ENCODE results near the gene PHC2. TPM values are rescaled to one million over a fixed set of nuclear protein-coding genes. Genes with fewer than 3 reads are reported as not detected.

Gene PHC2
- total RNA-seq, 2 experiments from 2014 or later: 21.4 to 22.5 TPM

DNA sequence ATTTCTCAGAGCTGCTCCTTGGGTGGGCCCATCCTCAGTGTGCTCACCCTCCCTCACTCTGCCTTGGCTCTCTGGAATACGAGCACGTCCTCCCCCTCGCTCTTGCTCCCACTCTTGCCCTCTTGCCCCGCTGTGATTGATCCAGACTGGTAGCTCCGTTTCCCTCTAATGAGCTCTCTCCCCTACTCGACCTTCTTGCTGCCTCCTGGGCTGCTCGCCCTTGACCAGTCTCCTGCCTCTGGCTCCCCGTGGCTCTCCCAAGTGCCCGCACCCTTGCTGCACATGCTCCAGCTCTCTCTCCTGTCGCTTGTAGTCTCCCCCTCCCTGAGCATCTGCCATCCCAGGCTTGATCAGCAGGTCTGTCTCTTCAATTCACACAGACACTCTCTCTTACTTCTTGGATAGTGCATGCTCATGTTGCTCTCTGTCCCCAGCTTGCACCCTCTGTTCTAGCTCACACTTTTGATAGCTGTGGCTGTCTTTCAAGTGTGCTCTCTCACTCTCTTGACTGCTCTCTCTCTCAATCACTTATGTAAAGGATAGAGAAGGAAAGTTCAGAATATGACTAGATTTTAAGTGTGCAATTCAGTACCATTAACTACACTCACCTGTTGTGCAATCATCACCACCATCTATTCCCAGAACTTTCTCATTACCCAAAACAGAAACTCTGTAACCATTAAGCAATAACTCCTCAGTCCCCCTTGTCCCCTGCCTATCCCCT lies 51.1 kb downstream of the PHC2 start:
- no peak for DNase-seq
- intact Hi-C loops (cut with micrococcal nuclease): no loop called here
- Mint-ChIP-seq H3K4me1 (ENCODE audit: low read depth) (peaks cover 12% of the 10 kb centered on the region), H3K4me3 (no peak overlapping the region), H3K36me3 (no peaks in the 10 kb centered on the region), H3K9me3 (no peaks in the 10 kb centered on the region), H3K27ac (no peak overlapping the region), H3K27me3 (peaks cover 13% of the 10 kb centered on the region)
- ChIA-PET POLR2A (no interaction called here), CTCF (interaction anchor here (1.1 to 2.4 kb wide), 2 partner anchors 84 to 91 kb away, joined by 3 to 7 read pairs; no protein-coding TSS in a partner anchor)

DNA sequence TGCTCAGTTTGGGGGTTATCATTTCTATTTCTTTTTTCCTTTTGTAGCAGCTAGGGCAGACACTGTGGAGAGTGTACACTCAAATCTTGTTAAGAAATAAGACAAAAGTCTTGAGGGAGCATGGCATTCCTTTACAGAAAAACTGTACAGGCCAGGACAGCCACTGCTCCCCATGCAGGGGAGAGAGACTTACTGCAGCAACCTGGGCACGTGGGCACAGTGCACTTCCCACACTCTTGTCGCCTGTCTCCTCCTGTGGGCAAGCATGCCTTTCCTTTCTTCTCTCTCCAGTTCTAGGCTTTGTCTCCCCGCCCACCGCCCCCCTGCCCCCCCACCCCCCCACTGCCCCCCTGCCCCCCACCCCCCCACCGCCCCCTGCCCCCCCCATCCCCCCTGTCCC lies 51.9 kb downstream of the PHC2 start:
- ChIA-PET POLR2A (no interaction called here), CTCF (interaction anchor here (2.4 kb wide), 1 partner anchor 83 kb away, joined by 7 read pairs; no protein-coding TSS in a partner anchor)
- no peak overlapping the region for H3K27ac Mint-ChIP-seq
- no peaks in the 10 kb centered on the region for H3K9me3 Mint-ChIP-seq
- H3K4me1 Mint-ChIP-seq (ENCODE audit: low read depth): peaks cover 12% of the 10 kb centered on the region
- intact Hi-C loops (cut with micrococcal nuclease): no loop called here
- peaks cover 10% of the 10 kb centered on the region for H3K27me3 Mint-ChIP-seq
- no peak for DNase-seq
- no peak overlapping the region for H3K4me3 Mint-ChIP-seq
- no peaks in the 10 kb centered on the region for H3K36me3 Mint-ChIP-seq

DNA sequence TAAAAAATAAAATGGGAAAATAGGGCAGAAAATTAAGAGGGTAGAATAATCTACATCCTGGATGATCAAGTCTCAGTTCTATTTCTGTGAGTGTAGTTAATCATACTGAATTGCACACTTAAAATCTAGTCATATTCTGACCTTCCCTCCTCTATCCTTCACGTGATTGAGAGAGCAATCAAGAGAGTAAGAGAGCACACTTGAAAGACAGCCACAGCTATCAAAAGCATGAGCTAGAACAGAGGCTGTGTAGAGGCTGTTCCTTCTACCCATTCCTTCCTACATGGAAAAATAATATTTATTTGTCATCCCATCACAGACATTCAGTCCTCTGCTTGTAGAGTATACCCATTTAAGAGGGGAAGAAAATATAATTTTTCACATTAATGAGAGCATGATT lies 52.4 kb downstream of the PHC2 start:
- no peak for DNase-seq
- POLR2A ChIA-PET: no interaction called here
- H3K4me1 Mint-ChIP-seq (ENCODE audit: low read depth): peaks cover 12% of the 10 kb centered on the region
- H3K9me3 Mint-ChIP-seq: no peaks in the 10 kb centered on the region
- H3K36me3 Mint-ChIP-seq: no peaks in the 10 kb centered on the region
- H3K27ac Mint-ChIP-seq: no peak overlapping the region
- CTCF ChIA-PET: interaction anchor here (2.4 kb wide), 1 partner anchor 83 kb away, joined by 7 read pairs; no protein-coding TSS in a partner anchor
- H3K4me3 Mint-ChIP-seq: no peak overlapping the region
- peaks cover 10% of the 10 kb centered on the region for H3K27me3 Mint-ChIP-seq
- intact Hi-C loops (cut with micrococcal nuclease): no loop called here

DNA sequence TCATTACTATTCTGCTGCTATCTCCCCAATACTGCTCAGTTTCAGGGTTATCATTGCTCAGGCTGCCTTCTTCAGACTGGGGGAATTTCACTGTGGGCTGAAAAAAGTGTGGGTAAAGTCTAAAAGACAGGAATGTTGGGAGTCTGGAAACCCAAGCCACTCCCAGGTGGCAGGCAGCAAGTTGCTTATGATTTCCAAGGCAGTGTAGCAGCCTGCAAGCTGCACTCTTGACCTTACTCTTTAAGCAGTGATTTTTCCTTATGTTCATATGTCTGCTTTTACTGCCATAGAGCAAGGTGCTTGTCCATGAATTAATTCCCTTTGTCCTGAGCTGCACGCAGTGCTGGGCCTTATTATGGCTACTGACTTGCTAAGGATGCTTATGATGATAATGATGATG lies 53.1 kb downstream of the PHC2 start:
- H3K9me3 Mint-ChIP-seq: no peaks in the 10 kb centered on the region
- intact Hi-C loops (cut with micrococcal nuclease): no loop called here
- CTCF ChIA-PET: no interaction called here
- peaks cover 12% of the 10 kb centered on the region for H3K4me1 Mint-ChIP-seq (ENCODE audit: low read depth)
- peaks cover 10% of the 10 kb centered on the region for H3K27me3 Mint-ChIP-seq
- no peak overlapping the region for H3K27ac Mint-ChIP-seq
- DNase-seq: no peak
- no peaks in the 10 kb centered on the region for H3K36me3 Mint-ChIP-seq
- no peak overlapping the region for H3K4me3 Mint-ChIP-seq
- POLR2A ChIA-PET: no interaction called here

DNA sequence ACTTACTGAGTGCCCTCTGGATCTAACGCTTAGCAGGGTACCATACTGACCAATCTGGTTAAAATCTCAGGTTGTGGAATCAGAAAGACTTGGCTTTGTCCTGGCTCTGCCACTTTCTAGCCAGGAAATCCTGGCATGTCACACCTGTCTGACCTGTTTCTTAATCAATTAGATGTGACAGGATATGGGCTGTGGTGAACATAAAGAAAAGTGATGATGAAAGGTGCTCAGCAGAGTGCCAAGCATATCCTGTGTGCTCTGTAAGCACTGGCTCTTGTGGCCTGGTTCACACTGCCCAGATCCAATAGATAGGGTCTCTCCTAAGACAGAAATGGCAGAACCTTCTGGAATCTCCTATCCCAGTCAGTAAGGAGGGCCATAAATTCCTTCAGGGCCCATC lies 53.9 kb downstream of the PHC2 start:
- no peak for DNase-seq
- intact Hi-C loops (cut with micrococcal nuclease): no loop called here
- H3K27me3 Mint-ChIP-seq: peaks cover 10% of the 10 kb centered on the region
- H3K27ac Mint-ChIP-seq: no peak overlapping the region
- H3K4me1 Mint-ChIP-seq (ENCODE audit: low read depth): peaks cover 12% of the 10 kb centered on the region
- H3K4me3 Mint-ChIP-seq: no peak overlapping the region
- no peaks in the 10 kb centered on the region for H3K36me3 Mint-ChIP-seq
- no peaks in the 10 kb centered on the region for H3K9me3 Mint-ChIP-seq
- CTCF ChIA-PET: no interaction called here
- POLR2A ChIA-PET: no interaction called here

DNA sequence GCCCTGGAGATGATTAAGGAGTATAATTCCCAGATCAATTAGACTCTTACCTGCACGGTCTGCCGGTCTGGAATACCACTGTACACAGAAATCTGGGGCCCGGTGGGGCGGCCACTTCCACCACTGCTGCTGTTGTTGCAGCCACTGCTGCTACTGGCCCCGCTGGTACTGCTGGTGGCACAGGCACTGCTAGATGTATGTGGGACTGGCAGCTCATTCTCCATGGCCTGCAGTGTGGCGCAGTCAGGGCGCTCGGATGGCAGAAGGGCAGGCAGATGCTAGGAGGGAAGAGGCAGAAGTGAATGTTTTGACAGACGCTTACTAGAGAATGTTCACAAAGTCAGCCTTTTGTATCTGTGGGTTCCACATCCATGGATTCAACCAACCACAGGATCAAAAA lies 55.6 kb downstream of the PHC2 start:
- ChIA-PET POLR2A (no interaction called here), CTCF (no interaction called here)
- intact Hi-C loops (cut with micrococcal nuclease): no loop called here
- Mint-ChIP-seq H3K36me3 (no peaks in the 10 kb centered on the region), H3K9me3 (no peaks in the 10 kb centered on the region), H3K27me3 (peaks cover 5% of the 10 kb centered on the region), H3K4me3 (no peak overlapping the region), H3K27ac (no peak overlapping the region), H3K4me1 (ENCODE audit: low read depth) (peaks cover 6% of the 10 kb centered on the region)
- DNase-seq: no peak

DNA sequence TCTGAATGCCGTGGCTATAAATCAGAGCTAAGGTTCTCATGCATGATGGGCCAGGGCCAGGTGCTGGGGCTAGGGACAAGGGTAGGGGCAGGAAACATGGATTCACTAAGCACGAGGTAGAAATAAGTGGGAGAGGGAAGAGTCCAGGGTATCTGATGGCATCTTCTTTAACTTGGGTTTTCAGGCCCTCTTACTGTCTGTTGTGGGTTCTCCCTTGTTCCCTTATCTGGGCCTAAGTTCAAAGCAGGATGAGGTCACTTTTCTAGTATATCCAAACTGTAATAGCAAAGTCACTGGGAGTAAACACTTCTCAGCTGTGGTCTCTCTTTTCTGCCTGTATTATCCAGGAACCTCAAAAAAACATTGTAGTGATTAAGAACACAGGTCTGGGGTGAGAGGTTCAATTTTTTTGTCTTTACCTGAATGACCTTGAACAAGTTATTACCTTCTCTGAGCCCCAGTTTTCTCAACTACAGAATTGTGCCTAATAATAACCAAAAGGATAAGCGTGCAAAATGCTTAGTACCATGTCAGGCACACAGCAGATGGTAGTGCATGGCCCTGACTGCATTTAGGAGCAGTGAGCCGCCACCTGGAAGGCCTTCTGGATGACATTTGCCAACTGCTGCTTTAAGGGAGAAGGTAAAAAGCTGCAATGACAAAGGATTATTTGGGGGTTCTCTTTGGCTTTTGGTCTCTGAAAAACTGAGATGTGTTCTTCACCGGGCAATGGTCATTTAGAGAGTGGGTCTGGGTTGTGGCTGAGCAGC lies 56.4 kb downstream of the PHC2 start:
- no peaks in the 10 kb centered on the region for H3K36me3 Mint-ChIP-seq
- intact Hi-C loops (cut with micrococcal nuclease): no loop called here
- no peaks in the 10 kb centered on the region for H3K27me3 Mint-ChIP-seq
- DNase-seq: no peak
- H3K9me3 Mint-ChIP-seq: no peaks in the 10 kb centered on the region
- CTCF ChIA-PET: no interaction called here
- H3K27ac Mint-ChIP-seq: no peak overlapping the region
- no peak overlapping the region for H3K4me3 Mint-ChIP-seq
- peaks cover 6% of the 10 kb centered on the region for H3K4me1 Mint-ChIP-seq (ENCODE audit: low read depth)
- POLR2A ChIA-PET: no interaction called here

DNA sequence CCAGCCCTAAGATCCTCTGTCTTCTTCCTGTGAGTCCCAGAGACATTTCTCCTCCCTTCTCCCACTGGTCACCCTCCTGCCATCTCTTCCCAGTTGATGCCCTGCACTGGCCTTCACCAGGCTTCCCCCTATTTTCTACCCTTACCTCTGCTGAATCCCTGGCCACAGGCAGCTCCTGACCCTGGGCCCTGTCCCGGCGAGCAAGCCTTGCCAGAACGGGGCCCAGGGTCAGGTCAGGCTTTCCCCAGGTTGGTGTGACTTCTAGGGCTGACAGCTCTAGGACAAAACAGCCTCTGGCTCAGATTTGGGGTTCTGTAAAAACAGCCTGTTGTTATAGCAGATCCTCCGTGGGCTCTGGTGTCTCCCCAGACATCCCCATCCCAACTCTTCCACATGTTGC lies 57.3 kb downstream of the PHC2 start:
- Mint-ChIP-seq H3K4me1 (ENCODE audit: low read depth) (peaks cover 6% of the 10 kb centered on the region), H3K9me3 (no peaks in the 10 kb centered on the region), H3K4me3 (no peak overlapping the region), H3K27me3 (no peaks in the 10 kb centered on the region), H3K27ac (no peak overlapping the region), H3K36me3 (no peaks in the 10 kb centered on the region)
- intact Hi-C loops (cut with micrococcal nuclease): no loop called here
- CTCF ChIA-PET: no interaction called here
- DNase-seq: no peak
- POLR2A ChIA-PET: no interaction called here

DNA sequence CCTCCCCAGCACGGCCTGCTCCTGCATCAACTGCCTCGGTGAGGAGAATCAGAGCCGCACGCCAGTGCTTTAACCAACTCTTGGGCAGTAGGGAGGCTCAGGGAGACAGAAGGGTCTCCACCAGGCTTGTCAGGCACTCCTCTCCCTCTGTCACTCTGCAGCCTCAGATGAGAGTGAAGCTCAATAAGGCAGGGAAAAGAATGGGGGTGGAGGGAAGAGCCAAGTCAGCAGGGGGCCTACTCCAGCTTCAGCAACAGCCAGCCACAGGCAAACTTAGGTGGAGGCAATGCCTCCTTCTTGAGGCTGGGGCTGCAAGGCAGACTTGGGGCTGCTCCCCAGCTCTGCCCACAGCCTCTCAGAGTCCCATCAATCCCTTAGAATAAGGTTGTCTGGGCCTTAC lies 58.2 kb downstream of the PHC2 start:
- no peak for DNase-seq
- H3K4me3 Mint-ChIP-seq: no peak overlapping the region
- H3K9me3 Mint-ChIP-seq: no peaks in the 10 kb centered on the region
- H3K27me3 Mint-ChIP-seq: no peaks in the 10 kb centered on the region
- intact Hi-C loops (cut with micrococcal nuclease): no loop called here
- ChIA-PET POLR2A (no interaction called here), CTCF (interaction anchor here (7.7 kb wide), 1 partner anchor 76 kb away, joined by 103 read pairs; no protein-coding TSS in a partner anchor)
- H3K27ac Mint-ChIP-seq: no peak overlapping the region
- H3K4me1 Mint-ChIP-seq (ENCODE audit: low read depth): peaks cover 6% of the 10 kb centered on the region
- no peaks in the 10 kb centered on the region for H3K36me3 Mint-ChIP-seq

DNA sequence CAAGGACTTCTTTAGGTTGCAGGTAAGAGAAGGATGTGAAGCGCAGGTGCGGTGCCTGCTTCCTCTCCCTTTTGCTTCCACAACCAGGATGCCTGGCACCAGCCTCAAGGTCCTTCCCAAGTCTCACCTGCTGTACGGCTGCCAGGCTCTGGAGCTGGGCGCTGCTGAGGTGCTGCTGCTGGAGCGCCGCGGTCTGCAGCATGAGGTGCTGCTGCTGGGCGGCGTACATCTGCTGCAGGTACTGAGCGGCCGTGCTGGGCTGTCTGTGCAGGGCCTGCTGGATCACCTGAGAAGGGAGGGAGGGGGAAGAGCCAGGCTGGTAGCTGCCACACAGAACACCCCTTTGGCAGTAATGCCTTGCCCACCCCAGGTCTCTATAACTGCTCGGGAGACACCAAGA lies 58.7 kb downstream of the PHC2 start:
- intact Hi-C loops (cut with micrococcal nuclease): no loop called here
- DNase-seq: no peak
- POLR2A ChIA-PET: no interaction called here
- no peak overlapping the region for H3K4me3 Mint-ChIP-seq
- H3K4me1 Mint-ChIP-seq (ENCODE audit: low read depth): peaks cover 3% of the 10 kb centered on the region
- no peak overlapping the region for H3K27ac Mint-ChIP-seq
- H3K27me3 Mint-ChIP-seq: no peaks in the 10 kb centered on the region
- CTCF ChIA-PET: interaction anchor here (7.7 kb wide), 1 partner anchor 76 kb away, joined by 103 read pairs; no protein-coding TSS in a partner anchor
- no peaks in the 10 kb centered on the region for H3K9me3 Mint-ChIP-seq
- H3K36me3 Mint-ChIP-seq: no peaks in the 10 kb centered on the region

DNA sequence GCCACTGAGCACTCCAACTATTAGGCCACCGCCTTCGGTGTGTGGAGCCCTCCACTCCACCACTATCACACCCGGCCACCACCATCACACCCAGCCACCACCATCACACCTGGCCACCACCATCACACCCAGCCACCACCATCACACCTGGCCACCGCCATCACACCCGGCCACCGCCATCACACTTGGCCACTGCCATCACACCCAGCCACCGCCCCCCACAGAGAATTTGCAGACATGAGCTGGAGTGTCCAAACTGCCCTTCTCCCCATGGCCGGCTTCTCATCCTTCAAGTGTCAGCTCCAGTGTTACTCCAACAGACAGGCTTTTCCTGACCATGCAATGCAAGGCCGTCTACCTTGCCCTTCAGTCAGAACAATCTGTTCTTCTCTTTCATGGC lies 59.6 kb downstream of the PHC2 start:
- H3K36me3 Mint-ChIP-seq: no peaks in the 10 kb centered on the region
- no peak for DNase-seq
- ChIA-PET CTCF (interaction anchor here (7.7 kb wide), 1 partner anchor 75 kb away, joined by 103 read pairs; no protein-coding TSS in a partner anchor), POLR2A (no interaction called here)
- H3K4me1 Mint-ChIP-seq (ENCODE audit: low read depth): no peaks in the 10 kb centered on the region
- H3K9me3 Mint-ChIP-seq: no peaks in the 10 kb centered on the region
- no peak overlapping the region for H3K27ac Mint-ChIP-seq
- H3K27me3 Mint-ChIP-seq: no peaks in the 10 kb centered on the region
- H3K4me3 Mint-ChIP-seq: no peak overlapping the region
- intact Hi-C loops (cut with micrococcal nuclease): no loop called here

DNA sequence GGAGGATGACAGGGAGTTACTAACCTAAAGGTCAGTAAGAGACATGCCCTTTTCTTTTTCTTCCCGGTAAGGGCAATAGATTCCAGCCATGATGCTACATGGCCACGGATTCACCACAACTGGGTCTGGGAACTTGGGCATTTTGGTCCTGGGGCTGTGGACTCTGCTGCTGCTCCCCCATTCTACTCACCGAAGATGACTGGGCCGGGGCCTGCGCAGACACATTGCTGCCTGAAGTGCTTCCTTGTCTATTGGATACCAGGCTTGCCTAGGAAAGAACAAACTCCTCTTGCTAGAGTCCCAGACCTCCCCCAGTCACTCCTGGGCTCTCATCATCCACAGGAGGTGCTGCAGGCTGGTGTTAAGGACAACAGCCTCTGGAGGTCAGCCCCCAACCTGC lies 60.1 kb downstream of the PHC2 start:
- intact Hi-C loops (cut with micrococcal nuclease): no loop called here
- Mint-ChIP-seq H3K36me3 (no peaks in the 10 kb centered on the region), H3K4me3 (no peak overlapping the region), H3K4me1 (ENCODE audit: low read depth) (no peaks in the 10 kb centered on the region), H3K27me3 (no peaks in the 10 kb centered on the region), H3K9me3 (no peaks in the 10 kb centered on the region), H3K27ac (no peak overlapping the region)
- CTCF ChIA-PET: interaction anchor here (1.0 to 7.7 kb wide), 2 partner anchors 57 to 74 kb away, joined by 3 to 103 read pairs; no protein-coding TSS in a partner anchor
- POLR2A ChIA-PET: no interaction called here
- DNase-seq: no peak
